NCI-H187 (cell line): ENCODE results near the gene CHAF1A.

ENCODE experiments used
- DNase-seq, 2 experiments: peaks; one replicate each; lab custom pipeline; 2025; lab: John Stamatoyannopoulos, UW

Gene CHAF1A

GRCh38 chr19:4442819-4443146 is 40.3 kb downstream of the CHAF1A start:
- DNase-seq, result no peak

GRCh38 chr19:4443188-4443587 is 40.7 kb downstream of the CHAF1A start:
- DNase-seq, result no peak

- DNase-seq, result no peak
These were observed 41.7 kb downstream of the CHAF1A start for GRCh38 chr19:4443966-4444764.

GRCh38 chr19:4444765-4445741 is 42.6 kb downstream of the CHAF1A start:
- no peak for DNase-seq

GRCh38 chr19:4445963-4446703 is 43.7 kb downstream of the CHAF1A start:
- DNase-seq, result no peak

- no peak for DNase-seq
These were observed 44.3 kb downstream of the CHAF1A start for GRCh38 chr19:4446704-4447200.

GRCh38 chr19:4447327-4448146 is 45.1 kb downstream of the CHAF1A start:
- DNase-seq, result no peak

GRCh38 chr19:4448147-4448985 is 45.9 kb downstream of the CHAF1A start:
- no peak for DNase-seq

GRCh38 chr19:4449022-4449638 is 46.7 kb downstream of the CHAF1A start:
- no peak for DNase-seq

GRCh38 chr19:4449639-4450028 is 47.2 kb downstream of the CHAF1A start:
- no peak for DNase-seq

- no peak for DNase-seq
These were observed 50.0 kb downstream of the CHAF1A start for GRCh38 chr19:4452230-4452990.

- DNase-seq, result no peak
These were observed 51.1 kb downstream of the CHAF1A start for GRCh38 chr19:4453232-4454179.

- DNase-seq, result no peak
These were observed 52.6 kb downstream of the CHAF1A start for GRCh38 chr19:4454747-4455718.

- no peak for DNase-seq
These were observed 53.5 kb downstream of the CHAF1A start for GRCh38 chr19:4455719-4456475.

GRCh38 chr19:4456476-4456842 is 54.0 kb downstream of the CHAF1A start:
- DNase-seq, result no peak
